Measurements from ENCODE around the gene TECPR2.
"Not testable (repeated sequence)": the region's sequence is repeated elsewhere in the genome, so short reads cannot be mapped to it uniquely, and the experiment has no call there.

TECPR2 gene

GRCh38 chr14:102507081-102507856 is 144.5 kb downstream of the TECPR2 start:
- in situ Hi-C loops (cut with MboI; ENCODE audit: low sequenced_read_pairs) = no loop called here

DNA sequence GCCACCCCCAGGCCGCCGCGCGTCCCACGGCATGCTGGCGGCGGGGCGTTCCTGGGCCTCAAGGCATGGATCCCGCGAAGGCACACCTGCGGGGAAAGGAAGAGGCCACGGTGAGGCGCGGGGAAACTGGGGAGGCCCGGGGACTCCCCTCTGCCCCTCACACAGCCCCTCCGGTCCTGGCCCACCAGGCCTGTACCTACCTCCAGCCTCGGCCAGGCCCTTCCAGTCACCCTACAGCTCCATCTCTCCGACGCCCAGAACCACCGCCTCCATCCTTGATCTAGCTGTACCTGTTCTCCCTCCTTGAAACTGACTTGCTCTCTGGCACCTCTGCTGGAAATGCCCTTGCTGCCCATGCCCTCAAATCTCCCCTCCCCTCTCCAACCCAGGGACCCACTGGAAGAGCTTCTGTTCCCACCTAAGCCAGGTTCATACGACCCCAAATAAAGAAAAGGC is 145.1 kb downstream of the TECPR2 start:
- in situ Hi-C loops (cut with MboI; ENCODE audit: low sequenced_read_pairs) = no loop called here

- in situ Hi-C loops (cut with MboI; ENCODE audit: low sequenced_read_pairs) = no loop called here
These were observed 145.7 kb downstream of the TECPR2 start for GRCh38 chr14:102508410-102508773.

DNA sequence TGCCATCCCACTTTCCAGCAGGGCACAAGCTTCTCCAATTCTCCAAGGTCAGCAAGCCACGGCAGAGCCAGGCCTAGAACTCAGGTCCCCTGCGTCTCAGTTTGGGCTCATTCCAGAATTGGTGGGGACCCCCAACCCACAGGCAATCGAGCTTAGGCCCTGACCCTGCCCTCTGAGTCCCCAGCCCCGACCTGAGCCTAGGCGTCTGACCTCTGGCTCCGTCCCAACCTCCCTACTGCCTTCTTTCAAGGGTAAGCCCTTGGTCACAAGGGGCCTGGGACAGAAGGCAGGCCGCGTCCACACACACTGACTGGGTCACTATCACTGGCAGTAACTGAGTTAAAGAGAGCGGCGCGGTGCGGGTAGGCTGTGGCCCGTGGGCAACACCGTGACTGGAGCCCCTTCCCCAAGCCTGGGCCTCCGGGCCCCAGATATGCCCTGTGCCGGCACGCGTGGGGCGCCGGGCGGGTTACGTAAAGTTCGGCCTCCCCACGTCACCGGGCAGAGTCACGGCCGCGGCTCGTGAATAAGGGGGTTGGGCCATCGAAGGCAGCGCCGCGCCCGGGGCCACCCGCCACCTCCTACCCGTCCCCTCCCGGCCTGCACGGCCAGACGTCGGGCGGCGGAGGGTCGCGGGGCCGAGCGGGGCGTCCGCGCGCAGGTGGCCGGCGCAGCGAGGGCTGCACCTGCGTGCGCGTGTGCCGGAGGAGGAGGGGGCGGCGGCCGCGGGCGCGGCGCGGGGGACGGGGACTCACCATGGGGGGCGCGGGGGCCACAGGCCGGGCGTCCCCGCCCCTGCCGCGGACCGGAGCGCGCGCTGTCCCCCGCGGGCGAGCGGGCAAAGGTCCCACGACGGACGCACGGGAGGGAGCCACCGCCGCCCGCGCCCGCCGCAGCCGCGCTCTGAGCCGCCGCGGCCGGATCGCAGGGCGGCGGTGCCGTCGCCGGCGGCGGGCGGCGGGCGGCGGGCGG is 146.3 kb downstream of the TECPR2 start:
- in situ Hi-C loops (cut with MboI; ENCODE audit: low sequenced_read_pairs) = no loop called here

DNA sequence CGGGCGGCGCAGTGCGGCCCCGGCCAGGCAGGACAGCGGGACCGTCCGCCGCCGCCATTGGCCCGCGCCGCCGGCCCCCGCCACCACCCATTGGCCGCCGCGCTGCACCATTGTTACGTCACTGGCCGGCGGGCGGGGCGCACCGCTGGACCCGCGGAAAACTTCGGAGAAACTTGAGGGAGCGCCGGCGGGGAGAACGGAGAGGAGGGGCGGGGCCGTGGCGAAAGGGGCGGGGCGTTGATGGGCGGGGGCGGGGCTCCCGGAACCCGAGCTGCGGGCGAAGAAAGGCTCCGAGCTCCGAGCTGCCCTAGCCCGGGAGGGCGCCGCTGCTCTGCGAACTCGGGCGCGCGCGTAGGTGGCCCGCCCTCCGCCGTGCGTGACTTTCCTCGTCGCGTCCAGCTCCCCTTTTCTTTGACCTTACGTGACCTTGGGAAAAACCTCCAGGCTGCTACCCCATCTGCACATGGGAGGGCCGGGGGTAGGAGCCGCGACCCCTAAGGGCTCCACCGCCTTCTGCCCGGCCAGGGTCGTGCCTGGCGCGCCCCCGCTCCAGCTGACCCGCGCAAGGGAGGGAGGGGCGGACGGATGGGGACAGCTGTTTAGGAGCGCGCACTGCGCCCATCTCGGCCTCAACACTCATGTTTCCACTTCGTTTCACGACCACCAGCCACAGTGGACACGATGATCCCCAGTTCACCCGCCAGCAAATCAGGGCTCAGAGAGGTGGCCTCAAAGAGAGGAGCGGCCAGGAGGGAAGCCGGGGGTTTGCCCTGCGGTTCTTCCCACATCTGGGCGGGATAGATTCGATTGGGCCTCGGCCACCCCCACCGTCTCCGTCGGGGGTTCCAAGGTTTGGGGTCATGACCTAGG is 147.2 kb downstream of the TECPR2 start, which contains the start of gene ANKRD9:
ANKRD9 (minus strand) TSS at position 31 of the 870 bp plus-strand sequence. CDS start 1,887 bp downstream, outside the sequence.
- in situ Hi-C loops (cut with MboI; ENCODE audit: low sequenced_read_pairs) = no loop called here

DNA sequence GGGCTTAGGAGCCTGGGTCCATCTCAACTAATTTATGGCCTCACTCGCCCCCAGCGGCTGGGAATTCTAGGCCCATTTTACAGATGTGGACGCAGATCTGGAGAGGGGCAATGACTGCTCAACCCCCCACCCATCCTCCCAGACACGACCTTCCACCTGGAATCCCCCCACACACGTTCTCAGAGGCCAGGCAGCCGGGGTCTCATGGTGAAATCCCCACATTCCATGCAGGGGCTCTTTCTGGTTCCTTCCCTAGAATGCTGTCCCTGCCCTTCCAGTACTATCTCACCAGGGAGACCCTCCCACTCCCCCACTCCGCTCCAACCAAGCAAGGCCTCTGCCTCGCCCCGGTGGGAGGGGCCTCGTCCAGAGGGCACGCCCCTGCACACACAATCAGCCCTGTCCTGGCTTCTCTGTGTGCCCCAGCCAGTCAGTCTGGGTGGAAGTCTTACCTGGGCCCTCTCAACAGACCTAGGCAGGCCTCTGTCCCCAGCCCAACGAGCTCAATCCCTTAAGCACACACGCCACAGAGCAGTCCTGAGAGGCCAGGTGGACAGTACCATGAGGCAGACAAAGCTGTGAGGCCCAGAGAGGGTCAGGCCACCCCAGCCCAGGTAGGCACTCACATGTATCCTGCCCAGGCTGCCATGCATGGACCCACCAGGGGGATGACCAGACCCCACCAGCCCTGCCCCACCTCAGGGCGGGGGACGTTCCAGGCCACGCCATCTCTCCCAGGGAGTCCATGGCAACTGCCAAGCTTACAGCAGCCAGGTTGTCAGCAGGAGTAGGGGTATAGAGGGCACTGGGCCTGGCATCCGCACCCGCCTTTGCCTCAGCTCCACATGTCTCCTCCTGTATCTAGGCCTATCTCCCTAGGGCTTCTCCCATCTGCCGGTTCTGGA is 148.1 kb downstream of the TECPR2 start:
- in situ Hi-C loops (cut with MboI; ENCODE audit: low sequenced_read_pairs) = no loop called here

DNA sequence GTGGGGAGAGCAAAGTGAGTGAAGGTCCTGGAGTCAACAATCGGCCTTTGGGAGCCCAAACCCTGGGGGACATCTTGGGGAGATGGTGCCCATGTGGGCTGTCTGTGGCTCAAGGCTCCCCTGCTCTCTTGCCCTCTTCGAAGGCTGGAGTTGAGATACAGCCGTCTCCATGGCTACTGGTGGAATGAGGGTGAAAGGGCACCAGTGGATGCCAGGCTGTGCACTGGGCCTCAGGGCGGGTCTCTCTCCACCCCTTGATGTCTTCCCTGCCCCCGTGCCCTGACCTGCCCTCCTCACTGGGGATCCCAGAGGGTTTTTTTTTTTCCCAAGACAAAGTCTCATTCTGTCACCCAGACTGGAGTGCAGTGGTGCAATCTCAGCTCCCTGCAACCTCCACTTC is 148.8 kb downstream of the TECPR2 start:
- in situ Hi-C loops (cut with MboI; ENCODE audit: low sequenced_read_pairs) = no loop called here

GRCh38 chr14:102512793-102513300 is 150.1 kb downstream of the TECPR2 start:
- in situ Hi-C loops (cut with MboI; ENCODE audit: low sequenced_read_pairs) = no loop called here

- in situ Hi-C loops (cut with MboI; ENCODE audit: low sequenced_read_pairs) = no loop called here
These were observed 151.4 kb downstream of the TECPR2 start for GRCh38 chr14:102513899-102514772.

DNA sequence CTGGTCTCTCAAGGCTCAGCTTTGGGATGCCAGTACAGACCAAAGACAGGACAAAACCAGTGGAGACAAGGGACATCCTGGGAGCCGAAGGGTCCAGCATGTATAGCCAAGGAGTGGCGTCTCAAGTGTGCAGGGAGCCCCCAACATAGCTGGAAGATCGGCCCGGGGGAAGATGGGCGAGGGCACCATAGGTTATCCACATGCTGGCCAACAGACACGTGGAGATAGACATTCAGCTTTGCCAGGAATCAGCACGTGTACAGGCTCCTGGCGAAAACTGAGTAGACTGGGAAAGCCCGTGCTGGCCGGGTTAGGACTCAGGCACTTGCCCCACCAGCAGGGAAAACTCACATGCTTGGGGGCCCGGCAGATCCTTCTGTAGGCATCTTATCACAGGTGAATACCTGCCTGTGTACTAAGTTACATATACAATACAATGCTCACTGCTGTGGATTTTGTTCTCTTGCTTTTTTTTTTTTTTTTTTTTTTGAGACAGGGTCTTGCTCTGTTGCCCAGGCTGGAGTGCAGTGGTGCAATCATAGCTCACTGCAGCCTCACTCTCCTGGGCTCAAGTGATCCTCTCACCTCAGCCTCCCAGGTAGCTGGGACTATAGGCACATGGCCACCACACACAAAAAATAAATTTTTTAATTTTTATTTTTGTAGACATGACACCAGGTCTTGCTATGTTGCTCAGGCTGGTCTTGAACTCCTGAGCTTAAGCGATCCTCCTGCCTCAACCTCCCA is 152.4 kb downstream of the TECPR2 start:
- in situ Hi-C loops (cut with MboI; ENCODE audit: low sequenced_read_pairs) = no loop called here

GRCh38 chr14:102516531-102517391 is 154.0 kb downstream of the TECPR2 start:
- in situ Hi-C loops (cut with MboI; ENCODE audit: low sequenced_read_pairs) = no loop called here

- in situ Hi-C loops (cut with MboI; ENCODE audit: low sequenced_read_pairs) = no loop called here
These were observed 154.8 kb downstream of the TECPR2 start for GRCh38 chr14:102517392-102518062.

DNA sequence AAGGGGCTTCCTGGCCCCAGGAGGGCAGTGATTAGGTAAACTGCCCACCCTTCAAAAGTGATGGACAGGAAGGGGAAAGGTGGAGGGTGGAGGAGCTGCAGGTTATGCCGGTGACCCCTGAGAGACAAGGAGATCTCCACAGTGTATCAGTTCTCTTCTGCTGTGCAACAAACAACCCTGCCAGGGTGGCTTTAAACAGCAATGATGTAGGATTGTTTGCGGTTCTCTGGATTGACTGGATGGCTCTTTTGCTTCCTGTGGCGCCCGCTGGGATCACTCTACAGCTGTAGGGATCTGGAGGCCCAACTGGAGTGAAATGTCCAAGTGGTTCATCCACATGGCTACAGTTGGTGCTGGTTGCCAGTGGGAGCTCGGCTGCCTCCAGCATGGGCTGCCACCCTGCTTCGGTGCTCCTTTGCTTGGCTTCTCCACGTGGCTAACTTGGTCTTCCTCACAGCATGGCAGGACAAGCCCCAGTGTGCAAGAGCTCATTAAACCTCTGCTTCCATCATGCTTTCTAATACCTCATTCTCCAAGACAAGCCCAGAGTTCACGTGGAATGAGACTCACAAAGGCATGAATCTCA is 155.4 kb downstream of the TECPR2 start:
- in situ Hi-C loops (cut with MboI; ENCODE audit: low sequenced_read_pairs) = no loop called here

- in situ Hi-C loops (cut with MboI; ENCODE audit: low sequenced_read_pairs) = not testable (repeated sequence)
These were observed 157.0 kb downstream of the TECPR2 start for GRCh38 chr14:102519709-102520108.

DNA sequence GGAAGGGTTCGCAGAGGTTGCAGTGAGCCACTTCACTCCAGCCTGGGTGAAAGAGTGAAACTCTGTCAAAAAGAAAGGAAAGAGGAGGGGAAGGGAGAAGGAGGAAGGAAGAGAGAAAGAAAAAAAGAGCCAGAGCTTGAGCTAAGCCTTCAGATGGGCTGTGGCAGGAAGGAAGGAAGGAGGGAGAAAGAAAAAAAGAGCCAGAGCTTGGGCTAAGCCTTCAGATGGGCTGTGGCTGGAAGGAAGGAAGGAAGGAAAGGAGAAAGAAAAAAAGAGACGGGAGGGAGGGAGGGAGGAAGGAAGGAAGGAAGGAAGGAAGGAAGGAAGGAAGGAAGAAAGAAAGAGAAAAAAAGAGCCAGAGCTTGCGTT is 160.4 kb downstream of the TECPR2 start:
- in situ Hi-C loops (cut with MboI; ENCODE audit: low sequenced_read_pairs) = no loop called here

Data from HL-60/S4 treated with retinoic acid at 250 ng/mL for 4 days and 3 days (cell line).